Liver (tissue), 3 donors: ENCODE data around the gene DRG2.

Experiments used
- EGR1 ChIP-seq, 2 donors: IDR thresholded peaks; 2 replicates each; pipeline ENCODE4 v1.6.1; 2016 to 2018; ENCODE audit warnings: antibody characterized with exemption in 2 of 2, low read depth in 2 of 2
- JUND ChIP-seq, 2 donors: IDR thresholded peaks; 2 replicates each; pipeline ENCODE4 v1.6.1; 2016; ENCODE audit warnings: antibody characterized with exemption in 2 of 2
- RAD21 ChIP-seq, 2 donors: IDR thresholded peaks; 2 replicates each; pipeline ENCODE4 v1.6.1; 2016; ENCODE audit warnings: antibody characterized with exemption in 2 of 2, mild to moderate bottlenecking in 2 of 2
- SP1 ChIP-seq: IDR thresholded peaks from 2 replicates; pipeline ENCODE4 v1.6.1; 2018; ENCODE audit warnings: antibody characterized with exemption, mild to moderate bottlenecking
- YY1 ChIP-seq: IDR thresholded peaks from 2 replicates; pipeline ENCODE4 v1.6.1; 2016; ENCODE audit warnings: antibody characterized with exemption, mild to moderate bottlenecking
- TF ChIP-seq, protein P1 (sequence below): fragments of 150-350 bp; IDR thresholded peaks from 2 replicates; pipeline ENCODE4 v1.5.1; 2017; ENCODE audit warnings: improper control_type of control experiment, low read depth, low read length; ENCODE audit not compliant: missing input control
- TF ChIP-seq, protein P2 (sequence below): IDR thresholded peaks from 2 replicates; pipeline ENCODE4 v1.6.1; 2016; ENCODE audit warnings: antibody characterized with exemption
- TF ChIP-seq, protein P3 (sequence below): IDR thresholded peaks from 2 replicates; pipeline ENCODE4 v1.6.1; 2016; ENCODE audit warnings: antibody characterized with exemption
- TF ChIP-seq, protein P4 (sequence below): IDR thresholded peaks from 2 replicates; pipeline ENCODE4 v1.6.1; 2016; ENCODE audit warnings: antibody characterized with exemption
- TF ChIP-seq, protein P5 (sequence below): IDR thresholded peaks from 2 replicates; pipeline ENCODE4 v1.6.1; 2016; ENCODE audit warnings: antibody characterized with exemption, mild to moderate bottlenecking
- donor health status: healthy.
- donor health status: healthy.

DNA sequence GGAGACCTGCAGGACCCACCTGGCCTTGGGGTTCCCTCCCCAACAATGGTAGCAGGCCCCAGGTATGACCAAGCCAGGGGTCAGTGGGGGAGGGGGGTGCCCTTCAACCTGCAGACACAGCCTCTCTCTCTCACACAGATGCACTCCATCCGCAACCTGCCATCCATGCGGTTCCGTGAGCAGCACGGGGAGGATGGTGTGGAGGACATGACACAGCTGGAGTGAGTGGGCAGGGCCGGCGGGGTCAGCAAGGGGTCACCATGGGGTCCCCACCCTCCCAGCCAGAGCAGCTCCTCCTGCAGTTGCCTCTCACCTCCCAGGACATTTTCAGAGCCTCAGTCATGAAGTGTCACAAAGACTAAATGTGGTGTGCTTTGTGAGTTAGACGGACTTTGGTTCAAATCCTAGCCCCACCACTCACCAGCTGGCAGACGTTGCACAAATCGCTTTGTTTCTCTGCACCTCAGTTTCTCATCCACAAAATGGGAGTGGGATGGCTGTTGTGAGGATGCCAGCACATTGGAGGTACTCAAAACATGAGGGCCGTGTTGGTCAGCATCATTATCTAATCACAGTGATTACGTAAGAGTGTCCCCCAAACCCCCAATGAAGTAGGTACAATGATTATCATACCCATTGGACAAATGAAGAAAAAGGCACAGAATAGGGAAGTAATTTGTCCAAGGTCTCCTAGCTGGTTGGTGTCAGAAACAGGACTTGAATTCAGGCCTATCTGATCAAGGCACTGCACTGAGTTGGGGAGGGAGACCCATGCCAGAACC is 36.8 kb downstream of the DRG2 start:
- TF ChIP-seq, protein P1, sequence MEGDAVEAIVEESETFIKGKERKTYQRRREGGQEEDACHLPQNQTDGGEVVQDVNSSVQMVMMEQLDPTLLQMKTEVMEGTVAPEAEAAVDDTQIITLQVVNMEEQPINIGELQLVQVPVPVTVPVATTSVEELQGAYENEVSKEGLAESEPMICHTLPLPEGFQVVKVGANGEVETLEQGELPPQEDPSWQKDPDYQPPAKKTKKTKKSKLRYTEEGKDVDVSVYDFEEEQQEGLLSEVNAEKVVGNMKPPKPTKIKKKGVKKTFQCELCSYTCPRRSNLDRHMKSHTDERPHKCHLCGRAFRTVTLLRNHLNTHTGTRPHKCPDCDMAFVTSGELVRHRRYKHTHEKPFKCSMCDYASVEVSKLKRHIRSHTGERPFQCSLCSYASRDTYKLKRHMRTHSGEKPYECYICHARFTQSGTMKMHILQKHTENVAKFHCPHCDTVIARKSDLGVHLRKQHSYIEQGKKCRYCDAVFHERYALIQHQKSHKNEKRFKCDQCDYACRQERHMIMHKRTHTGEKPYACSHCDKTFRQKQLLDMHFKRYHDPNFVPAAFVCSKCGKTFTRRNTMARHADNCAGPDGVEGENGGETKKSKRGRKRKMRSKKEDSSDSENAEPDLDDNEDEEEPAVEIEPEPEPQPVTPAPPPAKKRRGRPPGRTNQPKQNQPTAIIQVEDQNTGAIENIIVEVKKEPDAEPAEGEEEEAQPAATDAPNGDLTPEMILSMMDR: no peak
- TF ChIP-seq YY1 (no peak), RAD21 (IDR thresholded peaks at IDR 0.05) (no peak), JUND (IDR thresholded peaks at IDR 0.05) (no peak), EGR1 (IDR thresholded peaks at IDR 0.05; ENCODE audit: low read depth in 2 of 2) (no peak), SP1 (no peak)
- TF ChIP-seq, protein P2, sequence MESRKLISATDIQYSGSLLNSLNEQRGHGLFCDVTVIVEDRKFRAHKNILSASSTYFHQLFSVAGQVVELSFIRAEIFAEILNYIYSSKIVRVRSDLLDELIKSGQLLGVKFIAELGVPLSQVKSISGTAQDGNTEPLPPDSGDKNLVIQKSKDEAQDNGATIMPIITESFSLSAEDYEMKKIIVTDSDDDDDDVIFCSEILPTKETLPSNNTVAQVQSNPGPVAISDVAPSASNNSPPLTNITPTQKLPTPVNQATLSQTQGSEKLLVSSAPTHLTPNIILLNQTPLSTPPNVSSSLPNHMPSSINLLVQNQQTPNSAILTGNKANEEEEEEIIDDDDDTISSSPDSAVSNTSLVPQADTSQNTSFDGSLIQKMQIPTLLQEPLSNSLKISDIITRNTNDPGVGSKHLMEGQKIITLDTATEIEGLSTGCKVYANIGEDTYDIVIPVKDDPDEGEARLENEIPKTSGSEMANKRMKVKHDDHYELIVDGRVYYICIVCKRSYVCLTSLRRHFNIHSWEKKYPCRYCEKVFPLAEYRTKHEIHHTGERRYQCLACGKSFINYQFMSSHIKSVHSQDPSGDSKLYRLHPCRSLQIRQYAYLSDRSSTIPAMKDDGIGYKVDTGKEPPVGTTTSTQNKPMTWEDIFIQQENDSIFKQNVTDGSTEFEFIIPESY: no peak
- TF ChIP-seq, protein P3, sequence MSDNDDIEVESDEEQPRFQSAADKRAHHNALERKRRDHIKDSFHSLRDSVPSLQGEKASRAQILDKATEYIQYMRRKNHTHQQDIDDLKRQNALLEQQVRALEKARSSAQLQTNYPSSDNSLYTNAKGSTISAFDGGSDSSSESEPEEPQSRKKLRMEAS: no peak
- TF ChIP-seq, protein P4, sequence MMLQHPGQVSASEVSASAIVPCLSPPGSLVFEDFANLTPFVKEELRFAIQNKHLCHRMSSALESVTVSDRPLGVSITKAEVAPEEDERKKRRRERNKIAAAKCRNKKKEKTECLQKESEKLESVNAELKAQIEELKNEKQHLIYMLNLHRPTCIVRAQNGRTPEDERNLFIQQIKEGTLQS: no peak
- TF ChIP-seq, protein P5, sequence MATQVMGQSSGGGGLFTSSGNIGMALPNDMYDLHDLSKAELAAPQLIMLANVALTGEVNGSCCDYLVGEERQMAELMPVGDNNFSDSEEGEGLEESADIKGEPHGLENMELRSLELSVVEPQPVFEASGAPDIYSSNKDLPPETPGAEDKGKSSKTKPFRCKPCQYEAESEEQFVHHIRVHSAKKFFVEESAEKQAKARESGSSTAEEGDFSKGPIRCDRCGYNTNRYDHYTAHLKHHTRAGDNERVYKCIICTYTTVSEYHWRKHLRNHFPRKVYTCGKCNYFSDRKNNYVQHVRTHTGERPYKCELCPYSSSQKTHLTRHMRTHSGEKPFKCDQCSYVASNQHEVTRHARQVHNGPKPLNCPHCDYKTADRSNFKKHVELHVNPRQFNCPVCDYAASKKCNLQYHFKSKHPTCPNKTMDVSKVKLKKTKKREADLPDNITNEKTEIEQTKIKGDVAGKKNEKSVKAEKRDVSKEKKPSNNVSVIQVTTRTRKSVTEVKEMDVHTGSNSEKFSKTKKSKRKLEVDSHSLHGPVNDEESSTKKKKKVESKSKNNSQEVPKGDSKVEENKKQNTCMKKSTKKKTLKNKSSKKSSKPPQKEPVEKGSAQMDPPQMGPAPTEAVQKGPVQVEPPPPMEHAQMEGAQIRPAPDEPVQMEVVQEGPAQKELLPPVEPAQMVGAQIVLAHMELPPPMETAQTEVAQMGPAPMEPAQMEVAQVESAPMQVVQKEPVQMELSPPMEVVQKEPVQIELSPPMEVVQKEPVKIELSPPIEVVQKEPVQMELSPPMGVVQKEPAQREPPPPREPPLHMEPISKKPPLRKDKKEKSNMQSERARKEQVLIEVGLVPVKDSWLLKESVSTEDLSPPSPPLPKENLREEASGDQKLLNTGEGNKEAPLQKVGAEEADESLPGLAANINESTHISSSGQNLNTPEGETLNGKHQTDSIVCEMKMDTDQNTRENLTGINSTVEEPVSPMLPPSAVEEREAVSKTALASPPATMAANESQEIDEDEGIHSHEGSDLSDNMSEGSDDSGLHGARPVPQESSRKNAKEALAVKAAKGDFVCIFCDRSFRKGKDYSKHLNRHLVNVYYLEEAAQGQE: no peak
